ENCODE results near the gene L1CAM. TPM values are rescaled to one million over a fixed set of nuclear protein-coding genes. Genes with fewer than 3 reads are reported as not detected.

L1CAM gene
- total and polyA plus RNA-seq, 12 donors, result 1.1 to 5.6 (median 2.7) TPM

GRCh38 chrX:153879741-153880439 lies 6.1 kb downstream of the L1CAM start:
- intact Hi-C loops (cut with DNase I), result no loop called here
- TF ChIP-seq, protein P1, sequence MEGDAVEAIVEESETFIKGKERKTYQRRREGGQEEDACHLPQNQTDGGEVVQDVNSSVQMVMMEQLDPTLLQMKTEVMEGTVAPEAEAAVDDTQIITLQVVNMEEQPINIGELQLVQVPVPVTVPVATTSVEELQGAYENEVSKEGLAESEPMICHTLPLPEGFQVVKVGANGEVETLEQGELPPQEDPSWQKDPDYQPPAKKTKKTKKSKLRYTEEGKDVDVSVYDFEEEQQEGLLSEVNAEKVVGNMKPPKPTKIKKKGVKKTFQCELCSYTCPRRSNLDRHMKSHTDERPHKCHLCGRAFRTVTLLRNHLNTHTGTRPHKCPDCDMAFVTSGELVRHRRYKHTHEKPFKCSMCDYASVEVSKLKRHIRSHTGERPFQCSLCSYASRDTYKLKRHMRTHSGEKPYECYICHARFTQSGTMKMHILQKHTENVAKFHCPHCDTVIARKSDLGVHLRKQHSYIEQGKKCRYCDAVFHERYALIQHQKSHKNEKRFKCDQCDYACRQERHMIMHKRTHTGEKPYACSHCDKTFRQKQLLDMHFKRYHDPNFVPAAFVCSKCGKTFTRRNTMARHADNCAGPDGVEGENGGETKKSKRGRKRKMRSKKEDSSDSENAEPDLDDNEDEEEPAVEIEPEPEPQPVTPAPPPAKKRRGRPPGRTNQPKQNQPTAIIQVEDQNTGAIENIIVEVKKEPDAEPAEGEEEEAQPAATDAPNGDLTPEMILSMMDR (IDR thresholded peaks at IDR 0.05), result no peak
- Histone ChIP-seq H3K4me1 (no peaks in the 10 kb centered on the region), H3K27ac (no peak overlapping the region), H3K36me3 (no peaks in the 10 kb centered on the region), H3K27me3 (peaks cover 0 to 100% (median 38%) of the 10 kb centered on the region in 7 donors), H3K9me3 (no peaks in the 10 kb centered on the region), H3K4me3 (no peak overlapping the region)
- ATAC-seq, result no peak
- DNase-seq, result no peak
- WGBS, 2 donors, result 46 to 55% methylated on average over 10 to 12 of the region's 12 CpGs

- TF ChIP-seq, protein P1 (IDR thresholded peaks at IDR 0.05), result no peak
Measured at GRCh38 chrX:153878969-153879653, 6.9 kb downstream of the L1CAM start.

GRCh38 chrX:153878345-153878744 lies 7.6 kb downstream of the L1CAM start:
- 21 to 39% methylated on average over 4 to 5 of the region's 5 CpGs for WGBS, 2 donors
- ATAC-seq (no peak), DNase-seq (no peak)
- Histone ChIP-seq H3K27me3 (peaks cover 0 to 98% (median 23%) of the 10 kb centered on the region in 7 donors), H3K9me3 (no peaks in the 10 kb centered on the region), H3K4me3 (no peak overlapping the region), H3K36me3 (no peaks in the 10 kb centered on the region), H3K4me1 (no peaks in the 10 kb centered on the region), H3K27ac (no peak overlapping the region)
- TF ChIP-seq, protein P1 (IDR thresholded peaks at IDR 0.05), result no peak
- intact Hi-C loops (cut with DNase I), result no loop called here

More at GRCh38 chrX:153878969-153879653, 6.9 kb downstream of the L1CAM start:
- Histone ChIP-seq H3K27ac (no peak overlapping the region), H3K9me3 (no peaks in the 10 kb centered on the region), H3K36me3 (no peaks in the 10 kb centered on the region), H3K4me3 (no peak overlapping the region), H3K27me3 (peaks cover 0 to 98% (median 30%) of the 10 kb centered on the region in 7 donors), H3K4me1 (no peaks in the 10 kb centered on the region)
- no peak for DNase-seq
- 6% methylated on average over 20 to 22 of the region's 28 CpGs for WGBS, 2 donors
- no peak for ATAC-seq
- intact Hi-C loops (cut with DNase I), result no loop called here

DNA sequence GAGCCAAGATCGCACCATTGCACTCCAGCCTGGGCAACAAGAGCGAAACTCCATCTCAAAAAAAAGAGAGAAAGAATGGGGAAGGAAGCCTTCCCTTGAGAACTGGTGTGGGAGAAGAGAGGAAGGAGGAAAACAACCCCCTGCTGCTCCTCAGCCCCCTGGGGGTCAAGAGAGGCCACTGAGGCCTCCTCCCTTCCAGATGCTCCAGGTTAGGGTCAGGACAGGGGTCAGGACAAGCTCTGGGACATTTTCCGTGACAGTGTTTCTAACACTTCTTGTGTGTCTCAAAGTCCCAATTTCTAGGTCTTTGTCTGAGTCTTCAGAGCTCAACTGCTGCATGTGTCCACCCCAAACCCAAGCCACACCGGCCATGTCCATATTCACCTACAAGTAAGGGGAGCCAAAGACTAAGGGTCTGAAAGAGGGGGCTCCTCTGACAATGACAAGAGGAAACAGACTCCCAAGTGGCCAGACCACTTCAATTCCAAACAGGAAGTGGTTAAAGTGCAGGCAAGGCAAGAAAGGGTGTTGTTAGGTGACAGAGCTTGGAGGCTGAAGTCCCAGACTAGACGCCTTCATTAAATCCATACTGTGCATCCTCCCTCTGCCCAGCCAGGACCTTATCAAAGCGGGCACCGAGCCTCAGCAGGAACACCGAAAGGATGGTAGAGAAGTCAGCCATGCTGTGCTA lies 8.3 kb downstream of the L1CAM start:
- Histone ChIP-seq H3K27me3 (peaks cover 0 to 96% (median 17%) of the 10 kb centered on the region in 7 donors), H3K9me3 (no peaks in the 10 kb centered on the region), H3K36me3 (no peaks in the 10 kb centered on the region), H3K27ac (no peak overlapping the region), H3K4me1 (no peaks in the 10 kb centered on the region), H3K4me3 (no peak overlapping the region)
- DNase-seq, result no peak
- intact Hi-C loops (cut with DNase I), result no loop called here
- ATAC-seq, result no peak
- WGBS, 2 donors, result 79 to 80% methylated on average over 7 to 8 of the region's 8 CpGs
- TF ChIP-seq, protein P1 (IDR thresholded peaks at IDR 0.05), result no peak

Measured in heart right ventricle (tissue), 16 donors.